DND-41 (cell line): Measurements from ENCODE around the gene GSTM1.
"Not testable (repeated sequence)": the region's sequence is repeated elsewhere in the genome, so short reads cannot be mapped to it uniquely, and the experiment has no call there.

Source experiments
- EZH2 ChIP-seq: IDR thresholded peaks from 3 replicates; pipeline ENCODE4 v1.6.1; 2012; ENCODE audit warnings: borderline replicate concordance, low read depth, mild to moderate bottlenecking, moderate library complexity, low read length, inconsistent platforms; ENCODE audit not compliant: severe bottlenecking
- TF ChIP-seq, protein P1 (sequence below): IDR thresholded peaks from 2 replicates; pipeline ENCODE4 v1.5.1; 2012; ENCODE audit warnings: borderline replicate concordance, low read length, moderate library complexity, mild to moderate bottlenecking; ENCODE audit not compliant: poor library complexity, severe bottlenecking; ENCODE audit errors: extremely low read depth

GRCh38 chr1:109687109-109687508 lies 508 bp upstream of the GSTM1 start:
- TF ChIP-seq, protein P1, sequence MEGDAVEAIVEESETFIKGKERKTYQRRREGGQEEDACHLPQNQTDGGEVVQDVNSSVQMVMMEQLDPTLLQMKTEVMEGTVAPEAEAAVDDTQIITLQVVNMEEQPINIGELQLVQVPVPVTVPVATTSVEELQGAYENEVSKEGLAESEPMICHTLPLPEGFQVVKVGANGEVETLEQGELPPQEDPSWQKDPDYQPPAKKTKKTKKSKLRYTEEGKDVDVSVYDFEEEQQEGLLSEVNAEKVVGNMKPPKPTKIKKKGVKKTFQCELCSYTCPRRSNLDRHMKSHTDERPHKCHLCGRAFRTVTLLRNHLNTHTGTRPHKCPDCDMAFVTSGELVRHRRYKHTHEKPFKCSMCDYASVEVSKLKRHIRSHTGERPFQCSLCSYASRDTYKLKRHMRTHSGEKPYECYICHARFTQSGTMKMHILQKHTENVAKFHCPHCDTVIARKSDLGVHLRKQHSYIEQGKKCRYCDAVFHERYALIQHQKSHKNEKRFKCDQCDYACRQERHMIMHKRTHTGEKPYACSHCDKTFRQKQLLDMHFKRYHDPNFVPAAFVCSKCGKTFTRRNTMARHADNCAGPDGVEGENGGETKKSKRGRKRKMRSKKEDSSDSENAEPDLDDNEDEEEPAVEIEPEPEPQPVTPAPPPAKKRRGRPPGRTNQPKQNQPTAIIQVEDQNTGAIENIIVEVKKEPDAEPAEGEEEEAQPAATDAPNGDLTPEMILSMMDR: not testable (repeated sequence)
- not testable (repeated sequence) for TF ChIP-seq EZH2
